ENCODE measurements around the gene GPRC5C.

GPRC5C gene

DNA sequence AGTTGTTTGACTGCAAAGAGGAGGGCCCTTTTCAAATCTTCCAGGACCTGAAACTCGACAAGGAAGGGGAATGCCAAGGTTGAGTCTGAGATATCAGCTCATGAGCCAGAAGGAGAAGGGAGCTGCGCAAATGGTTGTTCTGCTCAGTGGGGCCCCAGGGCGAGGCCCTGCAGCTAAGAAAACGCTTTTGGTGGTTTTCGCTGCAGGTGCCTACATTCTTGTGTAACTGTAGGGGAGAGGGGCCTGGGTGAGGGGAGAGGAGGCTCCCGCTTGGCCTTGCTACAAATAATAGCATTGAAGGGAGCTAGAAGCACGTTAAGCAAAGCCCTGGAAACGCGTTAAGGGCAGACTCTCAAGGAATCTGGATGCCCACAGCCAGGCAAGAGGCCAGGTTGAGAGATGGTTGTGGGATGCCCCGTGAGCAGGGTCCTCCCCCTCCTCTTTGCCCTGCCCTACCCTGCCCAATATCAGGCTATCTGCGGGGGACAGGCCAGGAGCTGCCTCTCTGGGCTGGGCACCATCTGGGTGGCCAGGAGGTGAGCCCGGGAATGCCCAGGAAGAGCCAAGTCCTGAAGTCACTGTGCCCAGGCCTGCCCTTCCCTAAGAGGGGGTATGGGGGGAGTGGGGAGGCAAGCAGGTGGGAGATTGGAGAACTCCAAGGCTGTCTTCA, 42.7 kb upstream of the GPRC5C start:
- CTCF ChIA-PET: interaction anchor here (0.8 to 1.4 kb wide), 2 partner anchors 10 to 68 kb away, joined by 3 to 4 read pairs; no protein-coding TSS in a partner anchor

DNA sequence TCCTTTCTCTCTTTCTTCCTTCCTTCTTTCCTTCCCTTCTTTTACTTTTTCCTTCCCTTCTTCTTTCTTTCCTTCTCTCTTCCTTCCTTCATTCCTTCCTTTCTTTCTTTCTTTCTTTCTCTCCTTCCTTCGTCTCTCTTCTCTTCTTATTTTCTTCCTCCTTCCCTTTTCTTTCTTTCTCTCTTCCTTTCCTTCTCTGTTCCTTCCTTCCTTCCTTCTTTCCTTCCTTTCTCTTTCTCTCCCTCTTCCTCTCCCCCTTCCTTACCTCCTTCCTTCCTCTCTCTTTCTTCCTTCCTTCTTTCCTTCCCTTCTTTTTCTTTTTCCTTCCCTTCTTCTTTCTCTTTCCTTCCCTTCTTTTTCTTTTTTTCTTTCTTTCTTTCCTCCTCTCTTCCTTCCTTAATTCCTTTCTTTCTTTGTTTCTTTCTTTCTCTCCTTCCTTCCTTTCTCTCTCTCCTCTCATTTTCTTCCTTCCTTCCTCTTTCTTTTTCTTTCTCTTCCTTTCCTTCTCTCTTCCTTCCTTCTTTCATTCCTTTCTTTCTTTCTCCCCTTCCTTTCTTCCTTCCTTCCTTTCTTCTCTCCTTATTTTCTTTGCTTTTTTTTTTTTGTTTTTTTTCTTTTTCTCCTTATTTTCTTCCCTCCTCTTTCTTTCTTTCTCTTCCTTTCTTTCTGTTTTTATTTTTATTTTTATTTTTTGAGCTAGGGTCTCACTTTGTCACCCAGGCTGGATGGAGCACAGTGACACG, 41.8 kb upstream of the GPRC5C start:
- CTCF ChIA-PET: interaction anchor here (1.2 to 5.5 kb wide), 9 partner anchors 11 to 183 kb away, joined by 3 to 43 read pairs (median 4); partner anchors contain the start of gene GPR142
- TF ChIP-seq, protein P1, sequence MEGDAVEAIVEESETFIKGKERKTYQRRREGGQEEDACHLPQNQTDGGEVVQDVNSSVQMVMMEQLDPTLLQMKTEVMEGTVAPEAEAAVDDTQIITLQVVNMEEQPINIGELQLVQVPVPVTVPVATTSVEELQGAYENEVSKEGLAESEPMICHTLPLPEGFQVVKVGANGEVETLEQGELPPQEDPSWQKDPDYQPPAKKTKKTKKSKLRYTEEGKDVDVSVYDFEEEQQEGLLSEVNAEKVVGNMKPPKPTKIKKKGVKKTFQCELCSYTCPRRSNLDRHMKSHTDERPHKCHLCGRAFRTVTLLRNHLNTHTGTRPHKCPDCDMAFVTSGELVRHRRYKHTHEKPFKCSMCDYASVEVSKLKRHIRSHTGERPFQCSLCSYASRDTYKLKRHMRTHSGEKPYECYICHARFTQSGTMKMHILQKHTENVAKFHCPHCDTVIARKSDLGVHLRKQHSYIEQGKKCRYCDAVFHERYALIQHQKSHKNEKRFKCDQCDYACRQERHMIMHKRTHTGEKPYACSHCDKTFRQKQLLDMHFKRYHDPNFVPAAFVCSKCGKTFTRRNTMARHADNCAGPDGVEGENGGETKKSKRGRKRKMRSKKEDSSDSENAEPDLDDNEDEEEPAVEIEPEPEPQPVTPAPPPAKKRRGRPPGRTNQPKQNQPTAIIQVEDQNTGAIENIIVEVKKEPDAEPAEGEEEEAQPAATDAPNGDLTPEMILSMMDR (IDR thresholded peaks at IDR 0.05; ENCODE audit: control extremely low read depth, extremely low read depth, low read depth, missing control alignments): no peak
- DNase-seq (ENCODE audit: extremely low spot score): no peak
- POLR2A ChIA-PET: no interaction called here

More for the DNA sequence above, 42.7 kb upstream of the GPRC5C start:
- POLR2A ChIA-PET: no interaction called here
- no peak for DNase-seq (ENCODE audit: extremely low spot score)
- TF ChIP-seq, protein P1 (IDR thresholded peaks at IDR 0.05; ENCODE audit: control extremely low read depth, extremely low read depth, low read depth, missing control alignments): no peak

DNA sequence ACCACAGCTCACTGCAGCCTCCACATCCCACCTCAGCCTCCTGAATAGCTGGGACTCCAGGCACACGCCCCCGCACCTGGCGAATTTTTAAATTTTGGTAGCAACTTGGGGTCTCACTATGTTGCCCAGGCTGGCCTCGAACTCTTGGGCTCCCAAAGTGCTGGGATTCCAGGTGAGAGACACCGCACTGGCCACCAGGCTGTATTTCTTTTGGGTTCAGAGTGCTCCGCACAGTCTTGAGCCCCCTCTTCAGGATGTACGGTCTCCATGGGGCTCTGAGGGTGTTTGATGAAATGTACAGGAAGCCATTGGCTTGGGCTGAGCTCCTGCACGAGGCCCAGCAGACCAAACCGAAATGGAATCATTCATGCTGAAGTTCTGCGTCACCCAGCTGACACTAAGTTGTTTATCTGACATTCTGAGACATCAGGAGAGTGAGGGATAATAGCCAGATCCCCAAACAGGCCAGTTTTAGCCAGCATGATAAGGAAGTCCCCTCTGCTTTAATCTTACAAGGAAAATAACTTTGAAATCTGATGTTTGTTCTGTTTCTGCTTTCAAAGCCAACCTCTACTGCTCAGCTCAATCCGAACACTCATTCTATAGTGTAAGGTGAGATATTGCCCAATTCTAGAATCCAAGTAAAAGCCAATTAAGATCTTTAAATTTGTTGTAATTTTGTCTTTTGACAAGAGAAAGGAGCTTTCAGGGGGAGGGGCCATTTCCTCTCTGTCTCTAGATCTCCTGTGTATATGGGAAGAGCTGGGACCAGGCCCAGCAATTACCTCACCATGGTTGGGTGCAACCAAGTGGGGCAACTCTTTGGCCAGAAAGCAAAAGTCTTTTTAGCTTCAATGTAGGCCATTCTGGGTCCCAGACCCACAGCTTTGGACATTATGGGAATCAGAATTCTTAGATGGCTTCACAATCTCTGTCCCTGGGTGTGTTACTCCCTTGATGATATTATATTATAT, 40.9 kb upstream of the GPRC5C start:
- ChIA-PET POLR2A (no interaction called here), CTCF (interaction anchor here (0.9 to 5.5 kb wide), 11 partner anchors 11 to 182 kb away, joined by 3 to 43 read pairs (median 4); partner anchors contain the start of gene GPR142)

DNA sequence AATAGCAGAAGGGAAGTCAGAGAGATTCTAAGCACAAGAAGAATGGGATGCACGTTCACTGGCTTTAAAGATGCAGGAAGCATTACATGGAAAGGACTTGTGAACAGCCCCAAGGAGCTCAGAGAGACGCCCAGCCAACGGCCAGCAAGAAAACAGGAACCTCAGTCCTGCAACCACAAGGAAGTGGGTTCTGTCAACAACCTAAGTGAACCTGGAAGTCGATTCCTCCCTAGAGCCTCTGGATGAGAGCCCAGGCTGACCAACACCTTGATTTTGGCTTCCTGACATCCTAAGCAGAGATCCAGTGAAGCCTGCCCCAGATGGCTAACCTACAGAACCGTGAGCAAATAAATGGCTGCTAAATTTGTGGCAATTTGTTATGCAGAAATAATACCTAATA, 40.1 kb upstream of the GPRC5C start:
- ChIA-PET CTCF (interaction anchor here (1.3 to 5.5 kb wide), 9 partner anchors 10 to 66 kb away, joined by 3 to 43 read pairs (median 5); partner anchors contain the start of gene GPR142), POLR2A (no interaction called here)
- TF ChIP-seq, protein P1 (IDR thresholded peaks at IDR 0.05; ENCODE audit: control extremely low read depth, extremely low read depth, low read depth, missing control alignments): no peak
- DNase-seq (ENCODE audit: extremely low spot score): no peak

More for the DNA sequence above, 40.9 kb upstream of the GPRC5C start:
- TF ChIP-seq, protein P1 (IDR thresholded peaks at IDR 0.05; ENCODE audit: control extremely low read depth, extremely low read depth, low read depth, missing control alignments): no peak
- no peak for DNase-seq (ENCODE audit: extremely low spot score)

DNA sequence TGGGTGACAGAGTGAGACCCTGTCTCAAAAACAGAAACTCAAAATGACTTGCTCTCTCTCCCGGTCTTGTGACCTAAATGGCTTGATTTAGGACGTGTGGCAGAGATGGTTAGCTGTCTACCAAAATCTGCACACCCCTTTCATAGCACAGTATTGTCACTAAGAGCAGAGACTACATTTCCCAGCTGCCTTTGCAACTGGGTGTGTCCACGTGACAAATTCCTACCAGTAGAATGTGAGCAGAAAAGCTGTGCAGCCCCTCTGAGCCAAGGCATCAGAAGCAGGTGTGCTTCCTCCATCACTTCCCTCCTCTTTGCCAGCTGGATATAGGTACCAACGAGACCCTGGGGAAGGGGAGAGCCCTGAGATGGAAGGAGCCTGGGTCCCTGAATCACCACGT, 39.0 kb upstream of the GPRC5C start:
- ChIA-PET CTCF (interaction anchor here (0.8 to 5.5 kb wide), 6 partner anchors 10 to 66 kb away, joined by 3 to 43 read pairs (median 5); partner anchors contain the start of gene GPR142), POLR2A (no interaction called here)
- TF ChIP-seq, protein P1 (IDR thresholded peaks at IDR 0.05; ENCODE audit: control extremely low read depth, extremely low read depth, low read depth, missing control alignments): no peak
- DNase-seq (ENCODE audit: extremely low spot score): no peak

Data from GM10248 (cell line).